ENCODE measurements around the gene SZT2. TPM values are rescaled to one million over a fixed set of nuclear protein-coding genes. Genes with fewer than 3 reads are reported as not detected.

The SZT2 gene
- total and polyA plus RNA-seq, 10 of the 15 experiments (the other 5 are each of a cell fraction or from before 2014, with no cell fraction given), result 1.4 to 38.3 (median 12.7) TPM

DNA sequence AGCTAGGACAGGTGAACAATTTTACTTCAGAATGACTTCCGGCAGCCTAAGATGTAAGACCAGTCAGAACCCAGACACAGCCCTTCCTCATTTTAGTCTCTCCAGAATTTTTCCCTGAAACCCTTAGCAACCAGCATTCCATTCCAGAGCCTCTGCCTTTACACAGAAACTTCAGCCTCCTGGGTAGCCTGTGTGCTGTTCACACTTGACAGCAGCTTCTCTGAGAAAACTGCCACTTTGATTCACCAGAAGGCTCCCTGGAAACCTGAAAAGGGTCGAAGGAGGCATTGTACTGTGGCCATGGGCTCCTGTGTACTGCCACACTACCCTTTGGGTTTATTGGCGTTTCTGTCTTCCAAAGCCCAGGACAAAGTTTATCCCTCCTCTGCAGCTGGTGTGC, 46.7 kb downstream of the SZT2 start:
- H3K9me3 ChIP-seq (replicated peaks; ENCODE audit: control insufficient read depth, insufficient read depth, low read length), result no peaks in the 10 kb centered on the region
- 64% methylated on average over 3 of the region's 3 CpGs for WGBS (ENCODE audit: insufficient coverage, insufficient replicate concordance, low lambda C conversion rate, missing lambda C conversion rate)
- intact Hi-C loops (cut with micrococcal nuclease; ENCODE audit: unreplicated experiment) (no loop called here), in situ Hi-C loops (cut with MboI) (no loop called here)
- H3K4me3 ChIP-seq, result no peak overlapping the region
- FAIRE-seq, result no peak
- no peak overlapping the region for H3K27ac ChIP-seq (ENCODE audit: control insufficient read depth, insufficient read depth)
- TF ChIP-seq LARP7 (IDR thresholded peaks at IDR 0.05) (no peak), ZNF622 (IDR thresholded peaks at IDR 0.05) (no peak), ZSCAN29 (IDR thresholded peaks at IDR 0.05) (no peak), EP300 (IDR thresholded peaks at IDR 0.05; ENCODE audit: borderline replicate concordance in 1 of 2, control insufficient read depth in 1 of 2, low read depth in 2 of 2, low read length in 2 of 2) (no peak), GATAD2B (conservative IDR thresholded peaks at IDR 0.05; ENCODE audit: low read depth) (no peak), SMAD1 (IDR thresholded peaks at IDR 0.05; ENCODE audit: low read depth, partially characterized antibody) (no peak), NR2F1 (conservative IDR thresholded peaks at IDR 0.05) (no peak), SMARCA5 (IDR thresholded peaks at IDR 0.05) (no peak), TARDBP (IDR thresholded peaks at IDR 0.05; ENCODE audit: borderline replicate concordance) (no peak), BMI1 (IDR thresholded peaks at IDR 0.05; ENCODE audit: borderline replicate concordance) (no peak), FOXM1 (IDR thresholded peaks at IDR 0.05; ENCODE audit: low read depth, low read length) (no peak), BCLAF1 (IDR thresholded peaks at IDR 0.05) (no peak), STAT3 (IDR thresholded peaks at IDR 0.05; ENCODE audit: low read depth, low read length) (no peak), ZNF384 (IDR thresholded peaks at IDR 0.05; ENCODE audit: borderline replicate concordance, low read depth, low read length) (no peak)
- TF ChIP-seq, protein P1, sequence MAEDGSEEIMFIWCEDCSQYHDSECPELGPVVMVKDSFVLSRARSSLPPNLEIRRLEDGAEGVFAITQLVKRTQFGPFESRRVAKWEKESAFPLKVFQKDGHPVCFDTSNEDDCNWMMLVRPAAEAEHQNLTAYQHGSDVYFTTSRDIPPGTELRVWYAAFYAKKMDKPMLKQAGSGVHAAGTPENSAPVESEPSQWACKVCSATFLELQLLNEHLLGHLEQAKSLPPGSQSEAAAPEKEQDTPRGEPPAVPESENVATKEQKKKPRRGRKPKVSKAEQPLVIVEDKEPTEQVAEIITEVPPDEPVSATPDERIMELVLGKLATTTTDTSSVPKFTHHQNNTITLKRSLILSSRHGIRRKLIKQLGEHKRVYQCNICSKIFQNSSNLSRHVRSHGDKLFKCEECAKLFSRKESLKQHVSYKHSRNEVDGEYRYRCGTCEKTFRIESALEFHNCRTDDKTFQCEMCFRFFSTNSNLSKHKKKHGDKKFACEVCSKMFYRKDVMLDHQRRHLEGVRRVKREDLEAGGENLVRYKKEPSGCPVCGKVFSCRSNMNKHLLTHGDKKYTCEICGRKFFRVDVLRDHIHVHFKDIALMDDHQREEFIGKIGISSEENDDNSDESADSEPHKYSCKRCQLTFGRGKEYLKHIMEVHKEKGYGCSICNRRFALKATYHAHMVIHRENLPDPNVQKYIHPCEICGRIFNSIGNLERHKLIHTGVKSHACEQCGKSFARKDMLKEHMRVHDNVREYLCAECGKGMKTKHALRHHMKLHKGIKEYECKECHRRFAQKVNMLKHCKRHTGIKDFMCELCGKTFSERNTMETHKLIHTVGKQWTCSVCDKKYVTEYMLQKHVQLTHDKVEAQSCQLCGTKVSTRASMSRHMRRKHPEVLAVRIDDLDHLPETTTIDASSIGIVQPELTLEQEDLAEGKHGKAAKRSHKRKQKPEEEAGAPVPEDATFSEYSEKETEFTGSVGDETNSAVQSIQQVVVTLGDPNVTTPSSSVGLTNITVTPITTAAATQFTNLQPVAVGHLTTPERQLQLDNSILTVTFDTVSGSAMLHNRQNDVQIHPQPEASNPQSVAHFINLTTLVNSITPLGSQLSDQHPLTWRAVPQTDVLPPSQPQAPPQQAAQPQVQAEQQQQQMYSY (CRISPR knock-in tag; IDR thresholded peaks at IDR 0.05), result no peak
- TF ChIP-seq, protein P2, sequence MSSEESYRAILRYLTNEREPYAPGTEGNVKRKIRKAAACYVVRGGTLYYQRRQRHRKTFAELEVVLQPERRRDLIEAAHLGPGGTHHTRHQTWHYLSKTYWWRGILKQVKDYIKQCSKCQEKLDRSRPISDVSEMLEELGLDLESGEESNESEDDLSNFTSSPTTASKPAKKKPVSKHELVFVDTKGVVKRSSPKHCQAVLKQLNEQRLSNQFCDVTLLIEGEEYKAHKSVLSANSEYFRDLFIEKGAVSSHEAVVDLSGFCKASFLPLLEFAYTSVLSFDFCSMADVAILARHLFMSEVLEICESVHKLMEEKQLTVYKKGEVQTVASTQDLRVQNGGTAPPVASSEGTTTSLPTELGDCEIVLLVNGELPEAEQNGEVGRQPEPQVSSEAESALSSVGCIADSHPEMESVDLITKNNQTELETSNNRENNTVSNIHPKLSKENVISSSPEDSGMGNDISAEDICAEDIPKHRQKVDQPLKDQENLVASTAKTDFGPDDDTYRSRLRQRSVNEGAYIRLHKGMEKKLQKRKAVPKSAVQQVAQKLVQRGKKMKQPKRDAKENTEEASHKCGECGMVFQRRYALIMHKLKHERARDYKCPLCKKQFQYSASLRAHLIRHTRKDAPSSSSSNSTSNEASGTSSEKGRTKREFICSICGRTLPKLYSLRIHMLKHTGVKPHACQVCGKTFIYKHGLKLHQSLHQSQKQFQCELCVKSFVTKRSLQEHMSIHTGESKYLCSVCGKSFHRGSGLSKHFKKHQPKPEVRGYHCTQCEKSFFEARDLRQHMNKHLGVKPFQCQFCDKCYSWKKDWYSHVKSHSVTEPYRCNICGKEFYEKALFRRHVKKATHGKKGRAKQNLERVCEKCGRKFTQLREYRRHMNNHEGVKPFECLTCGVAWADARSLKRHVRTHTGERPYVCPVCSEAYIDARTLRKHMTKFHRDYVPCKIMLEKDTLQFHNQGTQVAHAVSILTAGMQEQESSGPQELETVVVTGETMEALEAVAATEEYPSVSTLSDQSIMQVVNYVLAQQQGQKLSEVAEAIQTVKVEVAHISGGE (CRISPR knock-in tag; IDR thresholded peaks at IDR 0.05), result no peak
- no peak for DNase-seq (ENCODE audit: low read depth, low spot score)
- POLR2A ChIA-PET, result no interaction called here
- H3K4me2 ChIP-seq (ENCODE audit: control insufficient read depth, insufficient read depth), result no peak overlapping the region
- no peak overlapping the region for H2AFZ ChIP-seq (ENCODE audit: control insufficient read depth, low read depth, low read length)
- no peaks in the 10 kb centered on the region for H3K4me1 ChIP-seq (ENCODE audit: control insufficient read depth, insufficient read depth, low read length)
- CTCF ChIA-PET, result no interaction called here
- no peaks in the 10 kb centered on the region for H3K79me2 ChIP-seq (ENCODE audit: control insufficient read depth, insufficient read depth, low read length)
- H3K36me3 ChIP-seq (ENCODE audit: control insufficient read depth in 2 of 2, insufficient read depth in 2 of 2, low read length in 1 of 2), result peaks cover 14 to 47% of the 10 kb centered on the region in 2 experiments
- H3K9ac ChIP-seq (ENCODE audit: control insufficient read depth, insufficient read depth, low read length), result no peak overlapping the region
- SMC1A ChIA-PET (ENCODE audit: uncharacterized antibody, unreplicated experiment), result interaction anchor here (0.6 kb wide), 1 partner anchor 57 kb away, joined by 3 read pairs; no protein-coding TSS in a partner anchor
- no peaks in the 10 kb centered on the region for H3K27me3 ChIP-seq (replicated peaks in 1 of 2; ENCODE audit: control insufficient read depth in 2 of 2, insufficient read depth in 2 of 2, low read length in 1 of 2)
- RAD21 ChIA-PET (ENCODE audit: unreplicated experiment), result no interaction called here
- no peak for ATAC-seq
- BruUV-seq (replicated peaks), result no TSS peak
- 0 out of 2 replicates have a peak, but pooled peaks cover 4% of the 10 kb centered on the region for H4K20me1 ChIP-seq (ENCODE audit: control insufficient read depth, insufficient read depth)

Data from GM12878 (cell line).